ENCODE measurements around the gene BAHCC1. TPM values are rescaled to one million over a fixed set of nuclear protein-coding genes. Genes with fewer than 3 reads are reported as not detected.

Gene BAHCC1
- total and polyA plus RNA-seq, 9 of the 15 experiments (the other 6 are each of a cell fraction or from before 2014, with no cell fraction given): 0.14 to 26.9 (median 5.0) TPM

DNA sequence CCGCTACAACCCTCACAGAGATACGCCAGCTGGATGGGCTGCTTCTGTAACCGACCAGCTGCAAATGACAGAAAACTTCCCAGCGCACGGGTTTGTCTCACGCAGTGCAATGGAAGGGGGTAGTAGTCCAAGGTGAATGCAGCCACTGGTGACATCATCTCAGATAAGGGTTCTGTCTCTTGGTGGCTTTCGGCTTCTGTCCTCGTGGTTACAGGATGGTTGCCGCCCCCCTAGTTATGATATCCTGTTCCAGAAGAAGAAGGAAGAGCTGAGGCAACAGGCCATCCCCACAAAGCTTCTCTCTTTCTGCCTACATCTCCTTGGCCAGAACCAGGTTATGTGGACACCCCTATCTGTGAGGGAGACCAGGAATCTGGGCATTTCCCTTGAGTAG lies 40.3 kb upstream of the BAHCC1 start:
- Histone ChIP-seq H3K79me2 (ENCODE audit: control insufficient read depth, insufficient read depth, low read length) (no peaks in the 10 kb centered on the region), H3K9ac (ENCODE audit: insufficient read depth in 1 of 2, low read depth in 2 of 2, low read length in 2 of 2) (0 out of 4 replicates have a peak overlapping the region, but pooled peaks of 1 of the 2 experiments have one; percentile 0), H3K4me3 (no peak overlapping the region), H3K9me3 (replicated peaks; ENCODE audit: control insufficient read depth, insufficient read depth, low read depth, low read length) (no peaks in the 10 kb centered on the region), H3K36me3 (ENCODE audit: control insufficient read depth, insufficient read depth, low read length) (no peaks in the 10 kb centered on the region), H2AFZ (ENCODE audit: low read depth, low read length) (peak overlapping the region; percentile 61), H3K4me2 (ENCODE audit: insufficient read depth, low read length) (peak overlapping the region; percentile 28; the same call in 1 of the 2 replicates), H3K27me3 (ENCODE audit: control insufficient read depth in 2 of 2, insufficient read depth in 2 of 2, low read length in 2 of 2) (no peaks in the 10 kb centered on the region), H3K27ac (ENCODE audit: extremely low read depth, low read depth, low read length) (no peak overlapping the region), H3K9me1 (ENCODE audit: control insufficient read depth, insufficient read depth, low read length) (no peaks in the 10 kb centered on the region), H3K4me1 (replicated peaks in 1 of 2; ENCODE audit: control insufficient read depth in 2 of 2, insufficient read depth in 2 of 2, low read length in 2 of 2) (peaks cover 17 to 20% of the 10 kb centered on the region in 2 experiments), H4K20me1 (replicated peaks; ENCODE audit: control insufficient read depth, insufficient read depth, low read length) (no peaks in the 10 kb centered on the region)
- no TSS peak for BruUV-seq (replicated peaks)
- FAIRE-seq (peak; percentile 88), ATAC-seq (peak; percentile 90), DNase-seq (ENCODE audit: extremely low read depth in 1 of 4, low spot score in 3 of 4) (peak; percentile 54 to 82 (median 69))
- POLR2A ChIA-PET: interaction anchor here (1.0 to 1.3 kb wide), 2 partner anchors 19 to 40 kb away, joined by 3 to 4 read pairs; partner anchors contain the start of gene BAHCC1
- CTCF ChIA-PET (ENCODE audit: low intra/inter-chr PET ratio): no interaction called here
- WGBS (ENCODE audit: insufficient coverage, low coverage, missing lambda C conversion rate): 14% methylated on average over 9 of the region's 9 CpGs
- intact Hi-C loops (cut with micrococcal nuclease) (no loop called here), in situ Hi-C loops (cut with MboI) (no loop called here)
- TF ChIP-seq HDAC1 (IDR thresholded peaks at IDR 0.05) (0 out of 4 replicates have a peak, but pooled peaks of 1 of the 2 experiments have one; percentile 25), USF1 (CRISPR knock-in tag; IDR thresholded peaks at IDR 0.05) (peak; percentile 25; the same call in 1 of the 2 replicates), HEY1 (CRISPR knock-in tag; IDR thresholded peaks at IDR 0.05; ENCODE audit: borderline replicate concordance) (no peak), EHMT2 (IDR thresholded peaks at IDR 0.05) (no peak), CBX3 (IDR thresholded peaks at IDR 0.05; ENCODE audit: borderline replicate concordance in 1 of 2, low read length in 2 of 2) (peak in 1 of 2 experiments; percentile 58; a peak in 1 of 3 replicates), ZNF436 (CRISPR knock-in tag; IDR thresholded peaks at IDR 0.05) (no peak), RNF2 (IDR thresholded peaks at IDR 0.05) (0 out of 2 replicates have a peak, but pooled peaks have one; percentile 32), MEIS2 (IDR thresholded peaks at IDR 0.05; ENCODE audit: partially characterized antibody) (no peak), ZFP30 (CRISPR knock-in tag; IDR thresholded peaks at IDR 0.05; ENCODE audit: borderline replicate concordance) (no peak), ZNF212 (CRISPR knock-in tag; IDR thresholded peaks at IDR 0.05) (no peak), THAP7 (CRISPR knock-in tag; IDR thresholded peaks at IDR 0.05) (no peak), TGIF2 (CRISPR knock-in tag; IDR thresholded peaks at IDR 0.05) (no peak), L3MBTL2 (IDR thresholded peaks at IDR 0.05) (peak; percentile 76), CTBP1 (IDR thresholded peaks at IDR 0.05; ENCODE audit: borderline replicate concordance) (peak; percentile 68)
- TF ChIP-seq, protein P1, sequence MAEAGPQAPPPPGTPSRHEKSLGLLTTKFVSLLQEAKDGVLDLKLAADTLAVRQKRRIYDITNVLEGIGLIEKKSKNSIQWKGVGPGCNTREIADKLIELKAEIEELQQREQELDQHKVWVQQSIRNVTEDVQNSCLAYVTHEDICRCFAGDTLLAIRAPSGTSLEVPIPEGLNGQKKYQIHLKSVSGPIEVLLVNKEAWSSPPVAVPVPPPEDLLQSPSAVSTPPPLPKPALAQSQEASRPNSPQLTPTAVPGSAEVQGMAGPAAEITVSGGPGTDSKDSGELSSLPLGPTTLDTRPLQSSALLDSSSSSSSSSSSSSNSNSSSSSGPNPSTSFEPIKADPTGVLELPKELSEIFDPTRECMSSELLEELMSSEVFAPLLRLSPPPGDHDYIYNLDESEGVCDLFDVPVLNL (CRISPR knock-in tag; IDR thresholded peaks at IDR 0.05; ENCODE audit: low read depth): no peak
- TF ChIP-seq, protein P2, sequence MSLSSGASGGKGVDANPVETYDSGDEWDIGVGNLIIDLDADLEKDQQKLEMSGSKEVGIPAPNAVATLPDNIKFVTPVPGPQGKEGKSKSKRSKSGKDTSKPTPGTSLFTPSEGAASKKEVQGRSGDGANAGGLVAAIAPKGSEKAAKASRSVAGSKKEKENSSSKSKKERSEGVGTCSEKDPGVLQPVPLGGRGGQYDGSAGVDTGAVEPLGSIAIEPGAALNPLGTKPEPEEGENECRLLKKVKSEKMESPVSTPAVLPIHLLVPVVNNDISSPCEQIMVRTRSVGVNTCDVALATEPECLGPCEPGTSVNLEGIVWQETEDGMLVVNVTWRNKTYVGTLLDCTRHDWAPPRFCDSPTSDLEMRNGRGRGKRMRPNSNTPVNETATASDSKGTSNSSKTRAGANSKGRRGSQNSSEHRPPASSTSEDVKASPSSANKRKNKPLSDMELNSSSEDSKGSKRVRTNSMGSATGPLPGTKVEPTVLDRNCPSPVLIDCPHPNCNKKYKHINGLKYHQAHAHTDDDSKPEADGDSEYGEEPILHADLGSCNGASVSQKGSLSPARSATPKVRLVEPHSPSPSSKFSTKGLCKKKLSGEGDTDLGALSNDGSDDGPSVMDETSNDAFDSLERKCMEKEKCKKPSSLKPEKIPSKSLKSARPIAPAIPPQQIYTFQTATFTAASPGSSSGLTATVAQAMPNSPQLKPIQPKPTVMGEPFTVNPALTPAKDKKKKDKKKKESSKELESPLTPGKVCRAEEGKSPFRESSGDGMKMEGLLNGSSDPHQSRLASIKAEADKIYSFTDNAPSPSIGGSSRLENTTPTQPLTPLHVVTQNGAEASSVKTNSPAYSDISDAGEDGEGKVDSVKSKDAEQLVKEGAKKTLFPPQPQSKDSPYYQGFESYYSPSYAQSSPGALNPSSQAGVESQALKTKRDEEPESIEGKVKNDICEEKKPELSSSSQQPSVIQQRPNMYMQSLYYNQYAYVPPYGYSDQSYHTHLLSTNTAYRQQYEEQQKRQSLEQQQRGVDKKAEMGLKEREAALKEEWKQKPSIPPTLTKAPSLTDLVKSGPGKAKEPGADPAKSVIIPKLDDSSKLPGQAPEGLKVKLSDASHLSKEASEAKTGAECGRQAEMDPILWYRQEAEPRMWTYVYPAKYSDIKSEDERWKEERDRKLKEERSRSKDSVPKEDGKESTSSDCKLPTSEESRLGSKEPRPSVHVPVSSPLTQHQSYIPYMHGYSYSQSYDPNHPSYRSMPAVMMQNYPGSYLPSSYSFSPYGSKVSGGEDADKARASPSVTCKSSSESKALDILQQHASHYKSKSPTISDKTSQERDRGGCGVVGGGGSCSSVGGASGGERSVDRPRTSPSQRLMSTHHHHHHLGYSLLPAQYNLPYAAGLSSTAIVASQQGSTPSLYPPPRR (CRISPR knock-in tag; IDR thresholded peaks at IDR 0.05; ENCODE audit: borderline replicate concordance): no peak
